ENCODE data around the gene SIVA1.
A peak's percentile ranks its signal among the peaks of the same experiment; 100 is the strongest.

The SIVA1 gene, protein sequence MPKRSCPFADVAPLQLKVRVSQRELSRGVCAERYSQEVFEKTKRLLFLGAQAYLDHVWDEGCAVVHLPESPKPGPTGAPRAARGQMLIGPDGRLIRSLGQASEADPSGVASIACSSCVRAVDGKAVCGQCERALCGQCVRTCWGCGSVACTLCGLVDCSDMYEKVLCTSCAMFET

DNA sequence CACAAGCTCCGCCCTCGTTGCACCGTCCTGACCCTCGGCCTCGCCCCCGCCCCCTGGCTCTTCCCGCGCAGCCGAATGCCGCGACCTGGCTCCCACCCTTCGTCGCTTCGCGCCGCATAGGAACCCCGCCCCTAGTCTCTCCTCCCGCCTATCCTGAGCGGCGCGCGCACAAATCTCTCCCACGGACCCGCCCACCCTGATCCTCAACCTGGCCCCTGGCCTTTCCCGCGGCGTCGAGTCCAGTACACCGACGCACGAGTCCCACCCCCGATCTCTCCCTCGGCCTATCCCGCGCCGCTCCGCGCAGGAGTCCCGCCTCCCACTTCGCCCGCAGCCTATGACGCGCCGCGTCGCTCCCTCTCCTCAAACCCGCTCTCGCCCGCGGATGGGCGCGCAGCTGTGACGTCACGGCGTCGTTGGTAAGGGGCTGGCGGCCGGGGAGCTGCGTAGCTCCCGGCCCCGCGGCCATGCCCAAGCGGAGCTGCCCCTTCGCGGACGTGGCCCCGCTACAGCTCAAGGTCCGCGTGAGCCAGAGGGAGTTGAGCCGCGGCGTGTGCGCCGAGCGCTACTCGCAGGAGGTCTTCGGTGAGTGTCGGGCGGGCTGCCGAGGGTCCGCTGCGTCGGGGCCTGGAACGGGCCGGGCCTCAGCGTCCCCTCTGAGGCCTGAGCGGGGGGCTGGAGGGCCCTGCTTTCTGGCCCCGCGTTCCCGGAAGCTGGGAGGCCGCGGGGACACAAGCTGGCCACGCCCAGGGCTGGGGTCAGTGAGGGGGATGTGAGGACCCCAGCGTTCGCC lies at the start of gene SIVA1:
Gene SIVA1 (plus strand): TSS at position 413 of the 793 bp plus-strand sequence. CDS start 55 bp downstream, at position 468.
- peak within 1 kb of the TSS; percentile 94 for H3K4me2 ChIP-seq (ENCODE audit: low read depth, low read length, poor library complexity, severe bottlenecking)
- TF ChIP-seq, protein P1, sequence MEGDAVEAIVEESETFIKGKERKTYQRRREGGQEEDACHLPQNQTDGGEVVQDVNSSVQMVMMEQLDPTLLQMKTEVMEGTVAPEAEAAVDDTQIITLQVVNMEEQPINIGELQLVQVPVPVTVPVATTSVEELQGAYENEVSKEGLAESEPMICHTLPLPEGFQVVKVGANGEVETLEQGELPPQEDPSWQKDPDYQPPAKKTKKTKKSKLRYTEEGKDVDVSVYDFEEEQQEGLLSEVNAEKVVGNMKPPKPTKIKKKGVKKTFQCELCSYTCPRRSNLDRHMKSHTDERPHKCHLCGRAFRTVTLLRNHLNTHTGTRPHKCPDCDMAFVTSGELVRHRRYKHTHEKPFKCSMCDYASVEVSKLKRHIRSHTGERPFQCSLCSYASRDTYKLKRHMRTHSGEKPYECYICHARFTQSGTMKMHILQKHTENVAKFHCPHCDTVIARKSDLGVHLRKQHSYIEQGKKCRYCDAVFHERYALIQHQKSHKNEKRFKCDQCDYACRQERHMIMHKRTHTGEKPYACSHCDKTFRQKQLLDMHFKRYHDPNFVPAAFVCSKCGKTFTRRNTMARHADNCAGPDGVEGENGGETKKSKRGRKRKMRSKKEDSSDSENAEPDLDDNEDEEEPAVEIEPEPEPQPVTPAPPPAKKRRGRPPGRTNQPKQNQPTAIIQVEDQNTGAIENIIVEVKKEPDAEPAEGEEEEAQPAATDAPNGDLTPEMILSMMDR (IDR thresholded peaks at IDR 0.05; ENCODE audit: insufficient read depth, low read length, poor library complexity, severe bottlenecking) = no peak
- no peak for TF ChIP-seq EZH2phosphoT487 (conservative IDR thresholded peaks at IDR 0.05; ENCODE audit: low read length)
- H3K9ac ChIP-seq (ENCODE audit: low read length) = peak within 1 kb of the TSS; percentile 95
- H4K20me1 ChIP-seq (ENCODE audit: low read depth, low read length) = no peaks in the 10 kb centered on the region; the same call in 1 of the 2 replicates
- H3F3A ChIP-seq (ENCODE audit: insufficient read depth) = no peaks in the 10 kb centered on the region
- peaks cover 32% of the 10 kb centered on the region for H3K79me2 ChIP-seq (ENCODE audit: insufficient read depth, low read length)
- peak within 1 kb of the TSS; percentile 94 for H2AFZ ChIP-seq (ENCODE audit: low read depth, low read length, severe bottlenecking)
- H3K9me2 ChIP-seq (replicated peaks; ENCODE audit: insufficient read depth, low read length) = no peaks in the 10 kb centered on the region
- H3K27me3 ChIP-seq (ENCODE audit: low read length) = no peaks in the 10 kb centered on the region
- H3K27ac ChIP-seq (ENCODE audit: low read depth, low read length) = peak within 1 kb of the TSS; percentile 79
- peak within 1 kb of the TSS; percentile 73 for H3K4me3 ChIP-seq (ENCODE audit: insufficient read depth, low read length, poor library complexity, severe bottlenecking)
- no peaks in the 10 kb centered on the region for H3K36me3 ChIP-seq (ENCODE audit: low read length)
- H3K9me3 ChIP-seq (ENCODE audit: insufficient read depth, low read length) = no peaks in the 10 kb centered on the region

DNA sequence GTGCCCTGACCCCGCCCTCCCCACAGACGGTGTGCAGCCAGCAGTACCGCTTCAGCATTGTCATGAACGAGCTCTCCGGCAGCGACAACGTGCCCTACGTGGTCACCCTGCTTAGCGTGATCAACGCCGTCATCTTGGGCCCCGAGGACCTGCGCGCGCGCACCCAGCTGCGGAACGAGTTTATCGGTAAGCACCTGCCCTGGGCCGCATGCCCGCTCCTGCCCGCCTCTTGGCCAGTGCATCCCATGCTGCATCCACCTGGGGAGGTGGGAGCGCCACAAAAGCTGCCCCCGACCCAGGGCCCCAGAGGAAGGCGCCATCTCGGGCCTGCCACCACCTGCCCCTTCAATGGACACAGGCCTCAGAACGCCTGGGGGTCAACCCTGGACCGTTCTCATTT lies 49.7 kb upstream of the SIVA1 start:
- Histone ChIP-seq H3K27me3 (ENCODE audit: low read length) (no peaks in the 10 kb centered on the region), H3K27ac (ENCODE audit: low read depth, low read length) (no peak overlapping the region), H3K9me3 (ENCODE audit: insufficient read depth, low read length) (no peaks in the 10 kb centered on the region), H3K9ac (ENCODE audit: low read length) (no peak overlapping the region), H3K4me3 (ENCODE audit: insufficient read depth, low read length, poor library complexity, severe bottlenecking) (no peak overlapping the region), H3F3A (ENCODE audit: insufficient read depth) (no peaks in the 10 kb centered on the region), H3K36me3 (ENCODE audit: low read length) (no peaks in the 10 kb centered on the region), H3K4me2 (ENCODE audit: low read depth, low read length, poor library complexity, severe bottlenecking) (no peak overlapping the region), H4K20me1 (ENCODE audit: low read depth, low read length) (no peaks in the 10 kb centered on the region), H2AFZ (ENCODE audit: low read depth, low read length, severe bottlenecking) (no peak overlapping the region), H3K9me2 (replicated peaks; ENCODE audit: insufficient read depth, low read length) (no peaks in the 10 kb centered on the region), H3K79me2 (ENCODE audit: insufficient read depth, low read length) (no peaks in the 10 kb centered on the region)
- TF ChIP-seq, protein P1 (IDR thresholded peaks at IDR 0.05; ENCODE audit: insufficient read depth, low read length, poor library complexity, severe bottlenecking) = no peak
- TF ChIP-seq EZH2phosphoT487 (conservative IDR thresholded peaks at IDR 0.05; ENCODE audit: low read length) = no peak

DNA sequence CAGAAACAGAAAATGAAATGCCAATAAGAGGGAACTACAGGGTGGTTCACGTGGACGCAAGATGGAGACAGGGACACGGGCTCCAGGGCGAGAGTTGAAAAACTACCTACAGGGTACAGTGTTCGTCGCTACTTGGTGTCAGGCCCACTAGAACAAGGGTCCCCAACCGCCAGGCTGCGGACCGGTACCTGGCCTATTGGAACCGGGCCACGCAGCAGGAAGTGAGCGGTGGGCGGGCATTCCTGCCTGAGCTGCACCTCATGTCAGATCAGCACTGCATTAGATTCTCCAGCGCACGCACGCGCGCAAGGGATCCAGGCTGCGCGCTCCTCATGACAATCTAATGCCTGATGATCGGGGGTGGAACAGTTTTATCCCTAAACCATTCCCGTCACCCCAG lies 48.7 kb upstream of the SIVA1 start:
- H3F3A ChIP-seq (ENCODE audit: insufficient read depth) = no peaks in the 10 kb centered on the region

More for the DNA sequence above, 48.7 kb upstream of the SIVA1 start:
- no peak overlapping the region for H2AFZ ChIP-seq (ENCODE audit: low read depth, low read length, severe bottlenecking)
- no peaks in the 10 kb centered on the region for H3K36me3 ChIP-seq (ENCODE audit: low read length)
- TF ChIP-seq EZH2phosphoT487 (conservative IDR thresholded peaks at IDR 0.05; ENCODE audit: low read length) = no peak
- TF ChIP-seq, protein P1 (IDR thresholded peaks at IDR 0.05; ENCODE audit: insufficient read depth, low read length, poor library complexity, severe bottlenecking) = no peak
- no peaks in the 10 kb centered on the region for H3K27me3 ChIP-seq (ENCODE audit: low read length)
- H3K9me2 ChIP-seq (replicated peaks; ENCODE audit: insufficient read depth, low read length) = no peaks in the 10 kb centered on the region
- no peaks in the 10 kb centered on the region for H3K79me2 ChIP-seq (ENCODE audit: insufficient read depth, low read length)
- no peaks in the 10 kb centered on the region for H3K9me3 ChIP-seq (ENCODE audit: insufficient read depth, low read length)
- no peaks in the 10 kb centered on the region for H4K20me1 ChIP-seq (ENCODE audit: low read depth, low read length)
- H3K9ac ChIP-seq (ENCODE audit: low read length) = no peak overlapping the region
- no peak overlapping the region for H3K4me2 ChIP-seq (ENCODE audit: low read depth, low read length, poor library complexity, severe bottlenecking)
- no peak overlapping the region for H3K27ac ChIP-seq (ENCODE audit: low read depth, low read length)
- H3K4me3 ChIP-seq (ENCODE audit: insufficient read depth, low read length, poor library complexity, severe bottlenecking) = no peak overlapping the region

Data from SU-DHL-6 (cell line).